Measurements from ENCODE around the gene TMEM239.

The TMEM239 gene

DNA sequence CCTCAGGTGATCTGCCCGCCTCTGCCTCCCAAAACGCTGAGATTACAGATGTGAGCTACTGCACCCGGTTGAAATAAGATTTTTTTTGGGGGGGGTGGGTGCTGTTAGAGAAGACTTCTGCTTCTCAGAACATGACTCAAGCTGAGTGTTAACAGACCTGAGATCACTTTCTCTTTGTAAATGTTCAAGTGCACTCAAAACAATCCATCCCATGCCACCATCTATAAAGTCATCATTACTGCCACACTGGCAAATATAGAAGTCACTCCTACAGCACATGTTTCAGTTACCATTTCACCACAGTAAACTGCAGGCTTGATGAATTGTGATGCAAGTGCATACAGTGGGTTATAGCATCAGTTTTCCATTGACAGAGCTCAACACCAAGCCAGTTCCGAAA lies 33.4 kb downstream of the TMEM239 start:
- DNase-seq (ENCODE audit: low read depth in 2 of 2) = no peak

GRCh38 chr20:2851086-2851485 lies 34.9 kb downstream of the TMEM239 start:
- DNase-seq (ENCODE audit: low read depth in 2 of 2) = no peak

GRCh38 chr20:2858591-2858990 lies 42.4 kb downstream of the TMEM239 start:
- DNase-seq (ENCODE audit: low read depth in 2 of 2) = no peak

DNA sequence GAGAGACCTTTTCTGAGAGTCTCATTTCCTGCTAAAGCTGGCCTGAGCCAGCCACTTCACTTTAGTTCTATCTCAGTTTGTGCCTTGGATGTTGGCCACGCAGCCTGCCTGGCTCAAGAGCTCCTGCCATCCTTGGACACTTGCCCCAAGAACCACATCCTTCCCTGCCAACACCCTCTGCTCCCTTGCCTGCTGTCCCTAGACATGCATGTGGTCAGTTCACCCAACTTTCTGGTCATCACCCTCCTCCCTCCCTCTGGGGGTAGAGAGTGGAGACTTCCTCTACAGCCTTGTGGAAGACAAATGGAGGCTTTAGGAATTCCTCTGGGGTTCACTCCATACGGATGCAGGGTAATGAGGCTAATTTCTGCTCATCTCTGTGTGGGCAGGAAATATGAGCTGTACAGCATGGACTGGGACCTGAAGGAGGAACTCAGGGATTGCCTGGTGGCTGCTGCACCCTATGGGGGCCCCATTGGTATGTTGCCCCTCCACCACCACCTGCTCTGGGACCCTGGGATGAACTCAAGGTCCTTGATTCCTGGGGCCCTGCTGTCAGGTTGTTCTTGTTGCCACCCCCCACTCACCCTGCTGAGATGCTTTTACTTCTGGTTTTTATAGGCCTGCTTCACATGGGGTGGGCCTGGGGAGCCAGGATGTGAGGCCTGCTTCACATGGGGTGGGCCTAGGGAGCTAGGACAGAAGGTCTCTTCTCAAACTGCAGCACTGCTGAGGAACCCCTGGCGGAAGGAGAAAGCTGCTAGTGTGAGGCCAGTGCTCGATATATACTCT lies 43.4 kb downstream of the TMEM239 start:
- no peak for DNase-seq (ENCODE audit: low read depth in 2 of 2)

GRCh38 chr20:2864626-2865025 lies 48.5 kb downstream of the TMEM239 start:
- DNase-seq (ENCODE audit: low read depth in 2 of 2) = no peak

DNA sequence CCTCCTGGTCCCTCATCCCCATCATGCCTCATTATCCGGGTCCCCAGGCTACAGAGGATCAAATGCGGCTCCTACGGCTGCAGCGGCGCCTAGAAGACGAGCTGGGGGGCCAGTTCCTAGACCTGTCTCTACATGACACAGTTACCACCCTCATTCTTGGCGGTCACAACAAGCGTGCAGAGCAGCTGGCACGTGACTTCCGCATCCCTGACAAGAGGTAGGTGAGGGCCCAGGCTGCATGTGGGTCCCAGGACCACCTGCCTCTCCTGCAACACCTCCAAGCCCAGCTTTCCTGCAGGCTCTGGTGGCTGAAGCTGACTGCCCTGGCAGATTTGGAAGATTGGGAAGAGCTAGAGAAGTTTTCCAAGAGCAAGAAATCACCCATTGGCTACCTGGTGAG lies 48.9 kb downstream of the TMEM239 start:
- DNase-seq (ENCODE audit: low read depth in 2 of 2) = no peak

DNA sequence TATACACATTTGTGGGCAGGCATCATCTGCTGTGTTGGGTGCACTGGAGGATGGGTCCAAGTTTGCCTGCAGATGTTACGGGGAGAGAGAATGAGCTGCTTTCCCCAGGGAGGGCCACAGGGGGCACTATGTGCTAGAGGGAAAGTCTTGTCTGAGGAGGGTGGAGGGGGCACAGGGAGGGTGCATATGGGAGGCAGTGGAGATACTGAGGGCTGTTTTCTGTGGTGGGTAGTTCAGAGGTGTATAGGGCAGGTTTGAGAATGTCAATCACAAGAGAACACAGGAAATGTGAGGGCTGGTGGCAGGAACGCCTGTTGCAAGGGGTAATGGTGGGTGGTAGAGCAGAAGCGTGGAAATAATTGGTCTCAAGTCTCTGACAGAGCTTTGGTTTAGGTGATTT lies 49.5 kb downstream of the TMEM239 start:
- DNase-seq (ENCODE audit: low read depth in 2 of 2) = no peak

DNA sequence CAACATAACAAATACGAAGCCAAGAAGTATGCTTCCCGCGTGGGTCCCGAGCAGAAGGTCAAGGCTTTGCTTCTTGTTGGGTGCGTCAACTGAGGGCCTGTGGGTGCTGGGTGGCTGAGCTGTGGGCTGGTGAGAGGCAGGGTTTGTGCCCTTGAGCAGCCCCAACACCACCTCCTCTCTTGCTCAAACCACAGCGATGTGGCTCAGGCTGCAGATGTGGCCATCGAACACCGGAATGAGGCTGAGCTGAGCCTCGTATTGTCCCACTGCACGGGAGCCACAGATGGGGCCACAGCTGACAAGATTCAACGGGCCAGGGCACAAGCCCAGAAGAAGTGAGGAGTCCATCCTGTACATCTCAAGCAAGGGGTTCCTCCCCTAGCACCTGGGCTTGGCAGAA lies 50.1 kb downstream of the TMEM239 start:
- DNase-seq (ENCODE audit: low read depth in 2 of 2) = no peak

DNA sequence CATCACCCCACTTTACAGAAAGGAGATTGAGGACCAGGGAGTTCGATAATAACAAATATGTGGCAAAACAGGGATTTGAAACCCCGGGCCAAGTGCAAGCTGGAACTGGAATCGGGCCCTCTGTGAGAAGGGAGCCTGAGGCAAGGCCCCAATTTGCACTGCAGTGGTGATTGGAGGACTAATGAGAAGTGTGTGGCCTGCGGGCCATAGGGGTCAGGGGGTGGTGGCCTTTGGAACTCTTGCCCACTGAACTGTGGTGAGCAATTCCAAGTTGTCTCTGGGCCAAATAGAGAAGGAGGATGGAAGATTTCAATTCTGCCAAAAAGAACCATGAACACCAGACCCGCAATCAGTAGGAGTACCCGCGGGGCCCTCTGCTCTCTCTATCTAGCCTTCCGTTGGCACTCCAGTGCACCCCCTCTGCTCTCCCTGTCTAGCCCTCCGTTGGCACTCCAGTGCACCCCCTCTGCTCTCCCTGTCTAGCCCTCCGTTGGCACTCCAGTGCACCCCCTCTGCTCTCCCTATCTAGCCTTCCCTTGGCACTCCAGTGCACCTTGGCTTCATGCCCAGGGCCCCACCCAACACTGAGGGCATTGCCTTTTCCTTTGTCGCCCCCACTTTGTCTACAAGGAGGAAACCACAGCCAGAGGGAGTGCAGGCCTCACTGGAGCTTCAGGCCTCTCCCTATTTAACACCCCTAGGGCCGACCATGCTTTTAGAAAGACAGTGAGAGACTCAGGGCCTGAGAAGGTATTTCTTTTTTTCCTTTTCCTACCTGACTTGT lies 51.1 kb downstream of the TMEM239 start:
- DNase-seq (ENCODE audit: low read depth in 2 of 2) = no peak

Data from stimulated activated CD8-positive, alpha-beta memory T cell treated with anti-CD3 and anti-CD28 coated beads, Interleukin-7, amount 100 ng/mL, for 1 hour (primary cell).